Activated naive CD4-positive, alpha-beta T cell treated with anti-CD3 and anti-CD28 coated beads, Interleukin-2, amount 10 ng/mL, durations not matched to agents 7 days and 5 days (primary cell): Measurements from ENCODE around the gene RIMS4.

Source experiments
- CTCF ChIA-PET: fragments of 350-600 bp; sonication (Branson Sonifier 250); formaldehyde crosslinking; loops from one replicate; lab custom pipeline; 2021; ENCODE audit warnings: antibody characterized with exemption; lab: Charles Lee
- DNase-seq: peaks from one replicate; pipeline ENCODE4 v3.0.0-alpha.2; 2020
- H3K27ac Mint-ChIP-seq: one replicate; pipeline ENCODE4 v1.8.0; 2021; ENCODE audit warnings: mild to moderate bottlenecking, moderate library complexity, mixed read lengths
- H3K27me3 Mint-ChIP-seq: one replicate; pipeline ENCODE4 v1.8.0; 2021; ENCODE audit warnings: mild to moderate bottlenecking, mixed read lengths
- H3K36me3 Mint-ChIP-seq: one replicate; pipeline ENCODE4 v1.8.0; 2021; ENCODE audit warnings: mixed read lengths
- H3K4me1 Mint-ChIP-seq: one replicate; pipeline ENCODE4 v1.8.0; 2021; ENCODE audit warnings: mixed read lengths
- H3K4me3 Mint-ChIP-seq: one replicate; pipeline ENCODE4 v1.8.0; 2021; ENCODE audit warnings: mild to moderate bottlenecking, moderate library complexity, mixed read lengths
- H3K9me3 Mint-ChIP-seq: one replicate; pipeline ENCODE4 v1.8.0; 2021; ENCODE audit warnings: mixed read lengths

The RIMS4 gene

GRCh38 chr20:44810391-44811149 lies at the start of gene RIMS4:
Gene RIMS4, minus strand, starts transcription at chr20:44810546. Its CDS starts 275 bp downstream, at chr20:44810271.
- Mint-ChIP-seq H3K36me3 (no peaks in the 10 kb centered on the region), H3K4me1 (peaks cover 7% of the 10 kb centered on the region), H3K9me3 (no peaks in the 10 kb centered on the region), H3K27ac (no peak within 1 kb of the TSS), H3K4me3 (peak within 1 kb of the TSS; percentile 3), H3K27me3 (peaks cover 78% of the 10 kb centered on the region)
- CTCF ChIA-PET, result no interaction called here
- no peak for DNase-seq

DNA sequence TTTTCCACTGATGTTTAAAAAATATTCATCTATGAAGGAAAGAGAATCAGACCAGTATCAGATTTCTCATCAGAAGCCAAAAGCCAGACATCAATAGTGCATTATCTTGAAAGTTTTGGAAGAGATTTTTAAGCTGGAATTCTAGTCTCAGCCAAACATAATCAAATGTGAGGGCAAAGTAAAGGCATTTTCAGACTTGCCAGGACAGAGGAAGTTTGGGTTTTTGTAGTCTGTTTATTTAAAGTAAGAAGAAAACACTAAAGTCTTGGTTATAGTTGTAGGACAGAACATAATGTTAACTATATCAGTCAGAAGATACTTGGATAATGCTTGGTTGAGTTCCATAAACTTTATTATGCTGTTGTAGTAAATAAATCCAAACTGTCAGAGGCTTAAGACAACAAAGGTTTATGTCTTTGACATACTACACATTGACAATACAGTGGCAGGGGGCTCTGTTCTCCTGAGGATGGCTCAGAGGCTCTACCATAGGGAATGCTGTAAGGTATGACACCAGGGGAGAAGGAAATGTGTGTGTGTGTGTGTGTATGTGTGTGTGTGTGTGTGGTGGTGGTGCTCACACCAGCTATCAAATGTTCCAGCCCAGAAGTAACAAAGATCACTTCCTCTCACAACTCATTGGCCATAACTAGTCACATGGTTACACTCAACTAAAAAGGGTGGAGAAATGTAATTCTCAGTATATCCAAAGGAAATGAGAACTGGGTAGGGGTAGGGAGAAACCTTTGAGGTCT lies 48.4 kb upstream of the RIMS4 start:
- CTCF ChIA-PET, result no interaction called here
- Mint-ChIP-seq H3K4me3 (no peak overlapping the region), H3K9me3 (peaks cover 7% of the 10 kb centered on the region), H3K4me1 (peaks cover 15% of the 10 kb centered on the region), H3K36me3 (peaks cover 4% of the 10 kb centered on the region), H3K27ac (peak overlapping the region; percentile 13), H3K27me3 (peaks cover 11% of the 10 kb centered on the region)
- DNase-seq, result no peak

DNA sequence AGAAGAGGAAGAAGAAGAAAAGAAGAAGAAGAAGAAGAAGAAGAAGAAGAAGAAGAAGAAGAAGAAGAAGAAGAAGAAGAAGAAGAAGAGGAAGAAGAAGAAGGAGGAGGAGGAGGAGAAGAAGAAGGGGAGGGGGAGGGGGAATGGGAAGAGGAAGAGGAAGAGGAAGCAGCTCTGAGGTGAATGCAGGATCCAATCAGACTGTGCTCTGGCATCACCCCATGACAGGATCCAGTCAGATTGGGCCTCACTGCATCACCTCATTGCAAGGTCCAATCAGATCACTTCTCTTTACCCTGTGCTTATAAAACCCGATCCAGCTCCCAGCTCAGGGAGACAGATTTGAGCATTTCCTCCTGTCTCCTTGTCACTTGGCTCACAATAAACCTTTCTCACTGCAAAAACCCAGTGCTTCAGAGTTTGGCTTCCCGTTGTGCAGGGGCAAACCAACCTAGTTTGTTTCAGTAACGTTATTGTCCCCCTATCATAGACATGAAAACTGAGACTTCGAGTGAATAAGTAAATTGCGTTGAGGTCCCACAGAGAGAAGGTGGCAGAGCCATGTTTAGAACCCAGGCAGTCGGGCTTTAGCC lies 46.6 kb upstream of the RIMS4 start:
- Mint-ChIP-seq H3K4me3 (no peak overlapping the region), H3K27me3 (peaks cover 7% of the 10 kb centered on the region), H3K36me3 (peaks cover 4% of the 10 kb centered on the region), H3K4me1 (peaks cover 15% of the 10 kb centered on the region), H3K9me3 (peaks cover 7% of the 10 kb centered on the region), H3K27ac (no peak overlapping the region)
- DNase-seq, result no peak
- CTCF ChIA-PET, result interaction anchor here (0.7 to 0.9 kb wide), 2 partner anchors 10 to 437 kb away, joined by 3 read pairs; no protein-coding TSS in a partner anchor

DNA sequence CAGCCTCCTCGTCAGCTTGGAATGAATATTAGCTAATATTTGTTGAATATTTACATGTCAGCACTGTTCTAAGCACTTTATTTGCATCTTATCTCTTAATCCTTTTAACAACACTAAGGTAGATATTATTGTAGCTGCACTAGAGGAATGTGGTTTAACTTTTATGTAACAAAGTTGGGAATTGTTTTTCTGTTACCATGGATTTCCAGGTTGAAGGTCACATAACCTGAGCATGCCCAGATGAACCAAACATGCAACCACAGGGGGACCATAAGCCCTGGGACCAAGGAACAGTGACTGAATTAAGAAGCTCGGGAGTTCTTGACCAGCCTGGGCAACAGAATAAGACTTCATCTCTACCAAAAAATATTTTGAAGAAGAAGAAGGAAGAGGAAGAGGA lies 46.1 kb upstream of the RIMS4 start:
- Mint-ChIP-seq H3K4me3 (no peak overlapping the region), H3K4me1 (peaks cover 15% of the 10 kb centered on the region), H3K27me3 (peaks cover 7% of the 10 kb centered on the region), H3K9me3 (peaks cover 7% of the 10 kb centered on the region), H3K36me3 (peaks cover 4% of the 10 kb centered on the region), H3K27ac (no peak overlapping the region)
- CTCF ChIA-PET, result interaction anchor here (0.7 kb wide), 1 partner anchor 438 kb away, joined by 3 read pairs; no protein-coding TSS in a partner anchor
- no peak for DNase-seq

GRCh38 chr20:44851545-44851944 lies 41.2 kb upstream of the RIMS4 start:
- CTCF ChIA-PET, result no interaction called here
- H3K27me3 Mint-ChIP-seq, result peaks cover 11% of the 10 kb centered on the region

GRCh38 chr20:44850837-44851236 lies 40.5 kb upstream of the RIMS4 start:
- CTCF ChIA-PET, result no interaction called here
- Mint-ChIP-seq H3K27me3 (peaks cover 11% of the 10 kb centered on the region), H3K9me3 (peaks cover 3% of the 10 kb centered on the region), H3K36me3 (peaks cover 3% of the 10 kb centered on the region), H3K4me3 (no peak overlapping the region), H3K4me1 (no peaks in the 10 kb centered on the region), H3K27ac (no peak overlapping the region)
- DNase-seq, result no peak

More at GRCh38 chr20:44851545-44851944, 41.2 kb upstream of the RIMS4 start:
- Mint-ChIP-seq H3K4me1 (peaks cover 2% of the 10 kb centered on the region), H3K36me3 (peaks cover 3% of the 10 kb centered on the region), H3K4me3 (no peak overlapping the region), H3K27ac (no peak overlapping the region), H3K9me3 (peaks cover 5% of the 10 kb centered on the region)
- no peak for DNase-seq

DNA sequence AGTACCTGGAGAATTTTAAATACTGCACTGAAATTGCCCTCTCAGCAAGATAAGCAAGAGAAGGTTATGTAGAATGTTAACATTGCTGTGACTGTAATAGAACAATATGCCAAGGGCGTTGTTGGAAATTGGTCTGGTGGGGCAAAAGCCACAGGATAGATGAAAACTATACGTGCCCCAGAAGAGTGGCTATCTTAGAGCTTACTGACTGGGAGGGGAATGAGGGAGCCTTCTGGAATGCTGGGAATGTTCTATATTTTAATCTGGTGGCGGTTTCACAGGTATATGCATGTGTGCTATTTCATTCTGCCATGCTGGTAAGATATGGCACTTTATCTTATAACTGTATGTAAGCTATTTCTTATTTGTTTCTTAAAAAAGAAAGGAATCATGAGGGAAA lies 39.9 kb upstream of the RIMS4 start:
- H3K4me3 Mint-ChIP-seq, result no peak overlapping the region
- peaks cover 11% of the 10 kb centered on the region for H3K27me3 Mint-ChIP-seq
- no peaks in the 10 kb centered on the region for H3K4me1 Mint-ChIP-seq
- DNase-seq, result no peak
- peaks cover 3% of the 10 kb centered on the region for H3K9me3 Mint-ChIP-seq
- no peak overlapping the region for H3K27ac Mint-ChIP-seq
- CTCF ChIA-PET, result no interaction called here
- H3K36me3 Mint-ChIP-seq, result peaks cover 3% of the 10 kb centered on the region

- no peak for DNase-seq
- Mint-ChIP-seq H3K27ac (no peak overlapping the region), H3K9me3 (no peaks in the 10 kb centered on the region), H3K27me3 (peaks cover 13% of the 10 kb centered on the region), H3K4me3 (no peak overlapping the region), H3K4me1 (no peaks in the 10 kb centered on the region), H3K36me3 (no peaks in the 10 kb centered on the region)
- CTCF ChIA-PET, result no interaction called here
Observed at GRCh38 chr20:44849703-44850102, 39.4 kb upstream of the RIMS4 start.

- CTCF ChIA-PET, result no interaction called here
Observed at GRCh38 chr20:44848254-44849015, 38.1 kb upstream of the RIMS4 start.

DNA sequence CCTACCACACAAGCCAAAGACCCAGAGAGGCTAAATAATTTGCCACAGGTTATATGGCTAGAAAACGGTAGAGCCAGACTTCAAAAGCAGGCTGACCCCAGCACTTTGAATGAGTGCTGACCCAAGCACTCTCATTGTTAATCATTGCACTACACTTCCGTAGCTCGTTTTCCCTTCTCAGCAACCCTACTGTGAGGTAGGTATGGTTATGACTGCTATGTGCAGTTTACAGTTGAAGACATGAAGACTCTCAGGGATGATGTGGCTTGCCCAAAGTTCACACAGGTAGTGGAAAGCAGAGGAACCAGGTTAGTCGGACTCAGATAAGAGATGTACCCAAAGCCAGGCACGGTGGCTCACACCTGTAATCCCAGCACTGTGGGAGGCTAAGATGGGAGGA lies 33.5 kb upstream of the RIMS4 start:
- CTCF ChIA-PET, result no interaction called here
- Mint-ChIP-seq H3K9me3 (no peaks in the 10 kb centered on the region), H3K27me3 (peaks cover 21% of the 10 kb centered on the region), H3K4me1 (no peaks in the 10 kb centered on the region), H3K27ac (no peak overlapping the region), H3K4me3 (no peak overlapping the region), H3K36me3 (no peaks in the 10 kb centered on the region)
- DNase-seq, result no peak

More at GRCh38 chr20:44848254-44849015, 38.1 kb upstream of the RIMS4 start:
- Mint-ChIP-seq H3K4me3 (no peak overlapping the region), H3K4me1 (no peaks in the 10 kb centered on the region), H3K27ac (no peak overlapping the region), H3K36me3 (no peaks in the 10 kb centered on the region), H3K27me3 (peaks cover 19% of the 10 kb centered on the region), H3K9me3 (no peaks in the 10 kb centered on the region)
- no peak for DNase-seq

- no peak overlapping the region for H3K4me3 Mint-ChIP-seq
- peaks cover 23% of the 10 kb centered on the region for H3K27me3 Mint-ChIP-seq
- CTCF ChIA-PET, result no interaction called here
- no peaks in the 10 kb centered on the region for H3K9me3 Mint-ChIP-seq
- no peak overlapping the region for H3K27ac Mint-ChIP-seq
- H3K4me1 Mint-ChIP-seq, result no peaks in the 10 kb centered on the region
- H3K36me3 Mint-ChIP-seq, result no peaks in the 10 kb centered on the region
- no peak for DNase-seq
Observed at GRCh38 chr20:44841955-44842354, 31.6 kb upstream of the RIMS4 start.

GRCh38 chr20:44840826-44841225 lies 30.5 kb upstream of the RIMS4 start:
- no peaks in the 10 kb centered on the region for H3K36me3 Mint-ChIP-seq
- no peaks in the 10 kb centered on the region for H3K4me1 Mint-ChIP-seq
- no peaks in the 10 kb centered on the region for H3K9me3 Mint-ChIP-seq
- H3K27me3 Mint-ChIP-seq, result peaks cover 23% of the 10 kb centered on the region
- CTCF ChIA-PET, result no interaction called here
- H3K4me3 Mint-ChIP-seq, result no peak overlapping the region
- no peak overlapping the region for H3K27ac Mint-ChIP-seq
- no peak for DNase-seq

- H3K9me3 Mint-ChIP-seq, result no peaks in the 10 kb centered on the region
- peaks cover 19% of the 10 kb centered on the region for H3K27me3 Mint-ChIP-seq
- H3K36me3 Mint-ChIP-seq, result no peaks in the 10 kb centered on the region
- H3K4me1 Mint-ChIP-seq, result no peaks in the 10 kb centered on the region
- H3K27ac Mint-ChIP-seq, result no peak overlapping the region
- CTCF ChIA-PET, result interaction anchor here (1.0 kb wide), 1 partner anchor 155 kb away, joined by 3 read pairs; no protein-coding TSS in a partner anchor
- no peak overlapping the region for H3K4me3 Mint-ChIP-seq
- DNase-seq, result no peak
Observed at GRCh38 chr20:44839481-44839880, 29.1 kb upstream of the RIMS4 start.

GRCh38 chr20:44838521-44838920 lies 28.2 kb upstream of the RIMS4 start:
- H3K36me3 Mint-ChIP-seq, result no peaks in the 10 kb centered on the region
- no peak overlapping the region for H3K4me3 Mint-ChIP-seq
- H3K27me3 Mint-ChIP-seq, result peaks cover 12% of the 10 kb centered on the region
- CTCF ChIA-PET, result interaction anchor here (1.0 kb wide), 1 partner anchor 621 kb away, joined by 3 read pairs; no protein-coding TSS in a partner anchor
- no peak for DNase-seq
- no peaks in the 10 kb centered on the region for H3K9me3 Mint-ChIP-seq
- H3K4me1 Mint-ChIP-seq, result no peaks in the 10 kb centered on the region
- H3K27ac Mint-ChIP-seq, result no peak overlapping the region
